H1 (cell line): ENCODE results near the gene TMEM165. TPM values are rescaled to one million over a fixed set of nuclear protein-coding genes. Genes with fewer than 3 reads are reported as not detected.
A peak's percentile ranks its signal among the peaks of the same experiment; 100 is the strongest.

Experiments
- CTCF ChIA-PET: fragments of 300-600 bp; sonication (Branson Sonifier 250); formaldehyde crosslinking; loops from one replicate; lab custom pipeline; 2021; ENCODE audit not compliant: partially characterized antibody; lab: Charles Lee
- POLR2A ChIA-PET: fragments of 300-600 bp; sonication (Branson Sonifier 250); formaldehyde crosslinking; loops from one replicate; lab custom pipeline; 2021; ENCODE audit warnings: inconsistent platforms; ENCODE audit not compliant: partially characterized antibody; lab: Charles Lee
- DNase-seq, 2 experiments: peaks; one replicate each; pipeline versions ENCODE4 v3.0.0 to v3.0.0-alpha.2; 2010 to 2022; ENCODE audit warnings: low spot score in 2 of 2, low read depth in 1 of 2, mixed read lengths in 1 of 2
- FAIRE-seq: peaks from 2 replicates; lab custom pipeline; 2011; peaks lifted over from hg19 to GRCh38; lab: Jason Lieb, UNC
- H2AFZ ChIP-seq: 2 replicates; pipeline ENCODE4 v1.8.1; 2012; ENCODE audit warnings: low read length, inconsistent platforms
- H2AK5ac ChIP-seq: 2 replicates; pipeline ENCODE4 v1.6.1; 2013; ENCODE audit warnings: low read depth, low read length
- H2BK120ac ChIP-seq: replicated peaks from 2 replicates; pipeline ENCODE3; 2013; ENCODE audit warnings: low read depth, low read length, inconsistent platforms
- H2BK12ac ChIP-seq: 2 replicates; pipeline ENCODE4 v1.6.1; 2013; ENCODE audit warnings: low read depth, low read length
- H2BK15ac ChIP-seq: 2 replicates; pipeline ENCODE4 v1.6.1; 2013; ENCODE audit warnings: low read length
- H2BK20ac ChIP-seq: 2 replicates; pipeline ENCODE4 v1.6.1; 2013; ENCODE audit warnings: low read length
- H2BK5ac ChIP-seq: 2 replicates; pipeline ENCODE4 v1.6.1; 2013; ENCODE audit warnings: low read depth, low read length
- H3K14ac ChIP-seq: 2 replicates; pipeline ENCODE4 v1.6.1; 2013; ENCODE audit warnings: inconsistent platforms; ENCODE audit not compliant: insufficient read length
- H3K18ac ChIP-seq: 2 replicates; pipeline ENCODE4 v1.6.1; 2013; ENCODE audit warnings: low read length; ENCODE audit errors: extremely low read depth
- H3K23ac ChIP-seq: 2 replicates; pipeline ENCODE4 v1.6.1; 2013; ENCODE audit warnings: inconsistent platforms; ENCODE audit not compliant: insufficient read length
- H3K23me2 ChIP-seq: 2 replicates; pipeline ENCODE4 v1.6.1; 2013; ENCODE audit warnings: low read depth, low read length
- H3K27ac ChIP-seq: 2 replicates; pipeline ENCODE4 v1.6.1; 2011; ENCODE audit warnings: low read depth, low read length, inconsistent platforms
- H3K27me3 ChIP-seq, 4 experiments: replicated peaks in 1 of 4; 1 replicate in 1 of 4; 2 replicates in 3 of 4; pipeline versions ENCODE4 v1.6.1 to v1.8.1; 2011 to 2013; ENCODE audit warnings: low read length in 3 of 4, mild to moderate bottlenecking in 3 of 4, inconsistent platforms in 2 of 4, mixed read lengths in 2 of 4, moderate library complexity in 1 of 4; ENCODE audit not compliant: control insufficient read depth in 3 of 4, insufficient read depth in 3 of 4; ENCODE audit errors: extremely low read depth in 1 of 4
- H3K36me3 ChIP-seq, 4 experiments: 2 replicates each; pipeline versions ENCODE4 v1.6.1 to v1.8.1; 2011 to 2013; ENCODE audit warnings: mild to moderate bottlenecking in 4 of 4, low read length in 3 of 4, moderate library complexity in 2 of 4, control low read depth in 1 of 4, inconsistent platforms in 1 of 4; ENCODE audit not compliant: insufficient read depth in 4 of 4, control insufficient read depth in 2 of 4
- H3K4ac ChIP-seq: replicated peaks from 2 replicates; pipeline ENCODE3; 2013; ENCODE audit warnings: low read length, low read depth, mixed read lengths, inconsistent platforms; ENCODE audit not compliant: insufficient read length
- H3K4me1 ChIP-seq, 4 experiments: replicated peaks in 1 of 4; 1 replicate in 1 of 4; 2 replicates in 3 of 4; pipeline versions ENCODE4 v1.6.1 to v1.8.1; 2011 to 2013; ENCODE audit warnings: low read length in 3 of 4, inconsistent platforms in 2 of 4, mixed read lengths in 1 of 4; ENCODE audit not compliant: insufficient read depth in 4 of 4, control insufficient read depth in 3 of 4
- H3K4me2 ChIP-seq, 2 experiments: 2 replicates each; pipeline versions ENCODE4 v1.6.1 to v1.8.1; 2011 to 2013; ENCODE audit warnings: low read depth in 2 of 2, low read length in 2 of 2, control low read depth in 1 of 2, inconsistent platforms in 1 of 2, mild to moderate bottlenecking in 1 of 2; ENCODE audit not compliant: insufficient read depth in 1 of 2
- H3K4me3 ChIP-seq, 4 experiments: fragments of 200-600, 300-600 bp in 1 of 4; sonication (generic), shearing (Covaris generic), sonication (Bioruptor Twin) in 1 of 4; 2 replicates each; pipeline versions ENCODE4 v1.5.1 to v1.8.1; 2011 to 2016; ENCODE audit warnings: low read length in 4 of 4, low read depth in 3 of 4, control low read depth in 2 of 4, inconsistent platforms in 2 of 4, mild to moderate bottlenecking in 2 of 4, mixed read lengths in 1 of 4, moderate library complexity in 1 of 4; ENCODE audit not compliant: insufficient read depth in 2 of 4; ENCODE audit errors: extremely low read depth in 1 of 4
- H3K56ac ChIP-seq: replicated peaks from 2 replicates; pipeline ENCODE3; 2013; ENCODE audit warnings: low read depth, mild to moderate bottlenecking, mixed read lengths, low read length, inconsistent platforms; ENCODE audit not compliant: insufficient read length
- H3K79me1 ChIP-seq: 2 replicates; pipeline ENCODE4 v1.6.1; 2013; ENCODE audit warnings: low read depth, low read length, control low read depth
- H3K79me2 ChIP-seq, 2 experiments: 2 replicates each; pipeline versions ENCODE4 v1.6.1 to v1.8.1; 2012 to 2013; ENCODE audit warnings: low read length in 2 of 2, mild to moderate bottlenecking in 2 of 2, inconsistent platforms in 1 of 2; ENCODE audit not compliant: insufficient read depth in 2 of 2, control insufficient read depth in 1 of 2
- H3K9ac ChIP-seq, 4 experiments: replicated peaks in 1 of 4; 1 replicate in 1 of 4; 2 replicates in 3 of 4; pipeline versions ENCODE4 v1.6.1 to v1.8.1; 2011 to 2013; ENCODE audit warnings: low read depth in 3 of 4, low read length in 3 of 4, control low read depth in 2 of 4, mild to moderate bottlenecking in 2 of 4, moderate library complexity in 2 of 4, inconsistent platforms in 1 of 4; ENCODE audit errors: extremely low read depth in 1 of 4
- H3K9me3 ChIP-seq, 2 experiments: 2 replicates each; pipeline versions ENCODE4 v1.6.1 to v1.8.1; 2012 to 2013; ENCODE audit warnings: mild to moderate bottlenecking in 2 of 2, moderate library complexity in 2 of 2, control low read depth in 1 of 2, inconsistent platforms in 1 of 2, low read depth in 1 of 2, low read length in 1 of 2, mixed read lengths in 1 of 2; ENCODE audit not compliant: insufficient read depth in 2 of 2
- H4K20me1 ChIP-seq, 2 experiments: replicated peaks in 1 of 2; 2 replicates each; pipeline versions ENCODE3 to v1.8.1; 2011 to 2013; ENCODE audit warnings: inconsistent platforms in 2 of 2, low read length in 2 of 2, mild to moderate bottlenecking in 1 of 2; ENCODE audit not compliant: insufficient read depth in 2 of 2, control insufficient read depth in 1 of 2
- H4K5ac ChIP-seq: 2 replicates; pipeline ENCODE4 v1.6.1; 2013; ENCODE audit warnings: low read length, low read depth, mixed read lengths, inconsistent platforms; ENCODE audit not compliant: insufficient read length
- H4K8ac ChIP-seq: 2 replicates; pipeline ENCODE4 v1.8.0; 2013; ENCODE audit warnings: mild to moderate bottlenecking, moderate library complexity, low read length, inconsistent platforms; ENCODE audit not compliant: insufficient read depth; ENCODE audit errors: extremely low read depth
- H4K91ac ChIP-seq: replicated peaks from 2 replicates; pipeline ENCODE3; 2013; ENCODE audit warnings: low read length, mixed read lengths, inconsistent platforms; ENCODE audit not compliant: insufficient read length
- BRCA1 ChIP-seq: IDR thresholded peaks from 2 replicates; pipeline ENCODE4 v1.6.1; 2012; ENCODE audit warnings: low read depth, low read length, improper control_type of control experiment
- CTCF ChIP-seq, 3 experiments: IDR thresholded peaks; 1 replicate in 2 of 3; 2 replicates in 1 of 3; pipeline versions ENCODE4 v1.5.1 to v1.6.1; 2011; ENCODE audit warnings: low read length in 3 of 3, mild to moderate bottlenecking in 3 of 3, inconsistent platforms in 2 of 3, low read depth in 1 of 3, moderate library complexity in 1 of 3; ENCODE audit not compliant: insufficient read depth in 1 of 3; ENCODE audit errors: control extremely low read depth in 1 of 3
- EP300 ChIP-seq, 2 experiments: IDR thresholded peaks; 1 replicate in 1 of 2; 2 replicates in 1 of 2; pipeline ENCODE4 v1.6.1; 2011 to 2012; ENCODE audit warnings: low read depth in 2 of 2, low read length in 2 of 2, mild to moderate bottlenecking in 2 of 2, borderline replicate concordance in 1 of 2, inconsistent platforms in 1 of 2, moderate library complexity in 1 of 2
- GTF2F1 ChIP-seq: IDR thresholded peaks from 2 replicates; pipeline ENCODE4 v1.6.1; 2012; ENCODE audit warnings: low read depth, low read length, improper control_type of control experiment, borderline replicate concordance
- KDM1A ChIP-seq: fragments of 200-600, 300-600 bp; sonication (generic); IDR thresholded peaks from 2 replicates; pipeline ENCODE4 v1.7.1; 2016; ENCODE audit warnings: mild to moderate bottlenecking, low read length, borderline replicate concordance
- KDM5A ChIP-seq: fragments of 200-600 bp; IDR thresholded peaks from 2 replicates; pipeline ENCODE4 v1.7.1; 2012; ENCODE audit warnings: mild to moderate bottlenecking, low read length, inconsistent platforms, mixed read lengths
- SIN3A ChIP-seq, 2 experiments: IDR thresholded peaks in 1 of 2; conservative IDR thresholded peaks in 1 of 2; 2 replicates each; pipeline ENCODE4 v1.6.1; 2011 to 2012; ENCODE audit warnings: low read length in 2 of 2, improper control_type of control experiment in 1 of 2, low read depth in 1 of 2, mild to moderate bottlenecking in 1 of 2
- ZNF274 ChIP-seq: IDR thresholded peaks from 2 replicates; pipeline ENCODE4 v1.7.0; 2012; ENCODE audit warnings: low read length, borderline replicate concordance; ENCODE audit errors: extremely low read depth
- WGBS, 2 experiments: shearing (Covaris generic) in 1 of 2; methylation state at CpG; one replicate each; pipeline versions ENCODE4 v1.1.6 to v1.1.7; 2013 to 2015; ENCODE audit warnings: low lambda C conversion rate in 2 of 2, mixed read lengths in 2 of 2, inconsistent platforms in 1 of 2, low coverage in 1 of 2, missing lambda C conversion rate in 1 of 2; ENCODE audit not compliant: insufficient replicate concordance in 2 of 2, insufficient coverage in 1 of 2, insufficient read length in 1 of 2; ENCODE audit errors: extremely low coverage in 1 of 2, missing lambda C conversion rate in 1 of 2; 5-methylcytosine and 5-hydroxymethylcytosine counted together
- polyA plus RNA-seq, 7 experiments: library from polyadenylated mRNA; depleted of rRNA in 3 of 7; stranded (reverse) in 5 of 7; unstranded in 2 of 7; fragments of >200 nt in 5 of 7; fragments of 200-250 nt in 2 of 7; gene quantifications; 1 replicate in 5 of 7; 2 replicates in 1 of 7; 4 replicates in 1 of 7; pipeline versions ENCODE4 v1.2.1 to v1.2.3, GENCODE V29; 2011 to 2013; ENCODE audit warnings: missing spikeins in 2 of 7, mixed read lengths in 2 of 7
- total RNA-seq: library from RNA; stranded (reverse); fragmentation: NEBNext Ultra II Directional; extraction: Animal tissue kit (Norgen Biotek cat#: 25700); gene quantifications from 2 replicates; pipeline ENCODE4 v1.2.1, GENCODE V29; 2021

Gene TMEM165
- total and polyA plus RNA-seq, 2 of the 8 experiments (the other 6 are each of a cell fraction or from before 2014, with no cell fraction given) = 85.5 to 125 TPM

- Histone ChIP-seq H3K18ac (no peak overlapping the region), H3K4me3 (peak overlapping the region; percentile 74 to 87 (median 79); a peak in 7 of 8 replicates), H3K4me1 (peaks cover 0 to 6% (median under 1%) of the 10 kb centered on the region in 4 experiments; a peak in 2 of 7 replicates), H3K9me3 (no peaks in the 10 kb centered on the region), H3K23ac (no peak overlapping the region), H3K56ac (no peak overlapping the region), H3K14ac (no peak overlapping the region), H4K91ac (no peak overlapping the region), H3K36me3 (peaks cover 0 to 25% (median 1%) of the 10 kb centered on the region in 4 experiments; a peak in 2 of 8 replicates), H4K20me1 (peaks cover 12 to 15% of the 10 kb centered on the region in 2 experiments), H3K79me1 (peaks cover 4% of the 10 kb centered on the region), H3K27me3 (no peaks in the 10 kb centered on the region), H4K5ac (no peak overlapping the region), H3K23me2 (peaks cover 18% of the 10 kb centered on the region), H3K4me2 (peak overlapping the region; percentile 81 to 97), H3K79me2 (peaks cover 33 to 58% of the 10 kb centered on the region in 2 experiments), H2BK15ac (no peak overlapping the region), H2AK5ac (no peak overlapping the region), H3K4ac (no peak overlapping the region), H3K27ac (no peak overlapping the region), H4K8ac (no peak overlapping the region), H2BK20ac (no peak overlapping the region), H2BK5ac (no peak overlapping the region), H2BK12ac (no peak overlapping the region), H2BK120ac (no peak overlapping the region), H3K9ac (peak overlapping the region in 2 of 4 experiments; percentile 53 to 90; a peak in 2 of 7 replicates), H2AFZ (no peak overlapping the region)
- DNase-seq (no peak), FAIRE-seq (peak; percentile 62)
- 49% methylated on average over 15 of the region's 15 CpGs; no CpG with 5 or more reads in 1 of the 2 experiments for WGBS, 2 experiments
- TF ChIP-seq GTF2F1 (no peak), SIN3A (conservative IDR thresholded peaks at IDR 0.05 in 1 of 2, IDR thresholded peaks at IDR 0.05 in 1 of 2; ENCODE audit: low read depth in 1 of 2, low read length in 2 of 2) (no peak), CTCF (IDR thresholded peaks at IDR 0.05; ENCODE audit: control extremely low read depth in 1 of 3, insufficient read depth in 1 of 3, low read depth in 1 of 3, low read length in 3 of 3) (no peak), KDM5A (no peak), KDM1A (no peak), ZNF274 (no peak), EP300 (IDR thresholded peaks at IDR 0.05; ENCODE audit: borderline replicate concordance in 1 of 2, low read depth in 2 of 2, low read length in 2 of 2) (no peak), BRCA1 (no peak)
- POLR2A ChIA-PET = interaction anchor here (0.6 to 3.6 kb wide), 4 partner anchors 8 to 20 kb away, joined by 3 to 19 read pairs (median 11); no protein-coding TSS in a partner anchor
- CTCF ChIA-PET = interaction anchor here (0.8 kb wide), 1 partner anchor 9 kb away, joined by 6 read pairs; no protein-coding TSS in a partner anchor
These were observed 2.0 kb downstream of the TMEM165 start for GRCh38 chr4:55397520-55398321.
